Neural cell (in vitro differentiated cells): Measurements from ENCODE around the gene TBX2. TPM values are rescaled to one million over a fixed set of nuclear protein-coding genes. Genes with fewer than 3 reads are reported as not detected.
"Not testable (repeated sequence)": the region's sequence is repeated elsewhere in the genome, so short reads cannot be mapped to it uniquely, and the experiment has no call there.

Source experiments
- H2AFZ ChIP-seq: fragments of 200-600, 300-800 bp; sonication (generic), shearing (Covaris generic); 2 replicates; pipeline ENCODE4 v1.6.0; 2014; ENCODE audit warnings: low read depth, mild to moderate bottlenecking, antibody characterized with exemption, low read length, moderate library complexity
- H3F3A ChIP-seq: fragments of 200-600 bp; shearing (Covaris generic); 2 replicates; pipeline ENCODE4 v1.6.1; 2016; ENCODE audit warnings: mild to moderate bottlenecking, moderate library complexity, mixed read lengths, antibody characterized with exemption, low read length; ENCODE audit not compliant: insufficient read depth, poor library complexity, severe bottlenecking
- H3K27ac ChIP-seq: fragments of 200-600, 300-800 bp; sonication (generic), shearing (Covaris generic); 2 replicates; pipeline ENCODE4 v1.5.1; 2014; ENCODE audit warnings: mild to moderate bottlenecking, low read length, moderate library complexity
- H3K27me3 ChIP-seq: fragments of 300-800, 200-600 bp; sonication (generic), shearing (Covaris generic); 2 replicates; pipeline ENCODE4 v1.6.0; 2014; ENCODE audit warnings: mild to moderate bottlenecking, low read depth, low read length, moderate library complexity; ENCODE audit not compliant: insufficient read depth
- H3K36me3 ChIP-seq: fragments of 300-800, 200-600 bp; sonication (generic), shearing (Covaris generic); 2 replicates; pipeline ENCODE4 v1.5.1; 2014; ENCODE audit warnings: mild to moderate bottlenecking, antibody characterized with exemption, low read length, moderate library complexity; ENCODE audit not compliant: insufficient read depth
- H3K4me2 ChIP-seq: fragments of 300-800, 200-600 bp; sonication (generic), shearing (Covaris generic); 2 replicates; pipeline ENCODE4 v1.6.0; 2014; ENCODE audit warnings: mild to moderate bottlenecking, low read length
- H3K4me3 ChIP-seq: fragments of 300-800, 200-600 bp; sonication (generic), shearing (Covaris generic); 2 replicates; pipeline ENCODE4 v1.5.1; 2014; ENCODE audit warnings: mild to moderate bottlenecking, low read length, moderate library complexity
- H3K79me2 ChIP-seq: fragments of 200-600 bp; shearing (Covaris generic); replicated peaks from 2 replicates; pipeline ENCODE4 v1.6.0; 2014; ENCODE audit warnings: mild to moderate bottlenecking, low read length, moderate library complexity; ENCODE audit not compliant: insufficient read depth
- H3K9ac ChIP-seq: fragments of 300-800, 200-600 bp; sonication (generic), shearing (Covaris generic); 2 replicates; pipeline ENCODE4 v1.6.1; 2016; ENCODE audit warnings: mild to moderate bottlenecking, low read length, mixed read lengths
- H3K9me2 ChIP-seq: fragments of 200-600 bp; shearing (Covaris generic); 2 replicates; pipeline ENCODE4 v1.6.1; 2016; ENCODE audit warnings: mild to moderate bottlenecking, low read length, mixed read lengths; ENCODE audit not compliant: insufficient read depth
- H3K9me3 ChIP-seq: fragments of 200-600, 300-800 bp; sonication (generic), shearing (Covaris generic); 2 replicates; pipeline ENCODE4 v1.6.1; 2016; ENCODE audit warnings: mild to moderate bottlenecking, mixed run types, low read length, moderate library complexity, mixed read lengths
- H4K20me1 ChIP-seq: fragments of 200-600 bp; shearing (Covaris generic); 2 replicates; pipeline ENCODE4 v1.6.1; 2016; ENCODE audit warnings: mild to moderate bottlenecking, mixed run types; ENCODE audit not compliant: insufficient read depth
- CTCF ChIP-seq: fragments of 450-650 bp; IDR thresholded peaks from 2 replicates; pipeline ENCODE4 v1.5.1; 2014; ENCODE audit warnings: antibody characterized with exemption, mild to moderate bottlenecking, moderate library complexity; ENCODE audit not compliant: poor library complexity, severe bottlenecking
- EP300 ChIP-seq: fragments of 450-650 bp; conservative IDR thresholded peaks from 2 replicates; pipeline ENCODE4 v1.6.1; 2014; ENCODE audit warnings: antibody characterized with exemption, mild to moderate bottlenecking, moderate library complexity; ENCODE audit not compliant: poor library complexity, severe bottlenecking
- EZH2 ChIP-seq: fragments of 200-600, 300-800 bp; shearing (Covaris generic), sonication (generic); IDR thresholded peaks from 2 replicates; pipeline ENCODE4 v1.6.1; 2014; ENCODE audit warnings: antibody characterized with exemption, low read length, borderline replicate concordance, mild to moderate bottlenecking; ENCODE audit not compliant: insufficient read depth, poor library complexity, severe bottlenecking
- MXI1 ChIP-seq: fragments of 450-650 bp; conservative IDR thresholded peaks from 2 replicates; pipeline ENCODE4 v1.6.1; 2014; ENCODE audit warnings: antibody characterized with exemption, mild to moderate bottlenecking; ENCODE audit not compliant: poor library complexity, severe bottlenecking
- POLR2AphosphoS5 ChIP-seq: IDR thresholded peaks from 2 replicates; pipeline ENCODE4 v1.6.1; 2012
- RAD21 ChIP-seq: fragments of 450-650 bp; conservative IDR thresholded peaks from 2 replicates; pipeline ENCODE4 v1.6.1; 2014; ENCODE audit warnings: antibody characterized with exemption, mild to moderate bottlenecking, moderate library complexity
- REST ChIP-seq: IDR thresholded peaks from 2 replicates; pipeline ENCODE4 v1.6.1; 2012; ENCODE audit warnings: borderline replicate concordance
- SMC3 ChIP-seq: fragments of 450-650 bp; conservative IDR thresholded peaks from 2 replicates; pipeline ENCODE4 v1.6.1; 2014; ENCODE audit warnings: antibody characterized with exemption, mild to moderate bottlenecking, moderate library complexity; ENCODE audit not compliant: poor library complexity
- TAF1 ChIP-seq: IDR thresholded peaks from 2 replicates; pipeline ENCODE4 v1.6.1; 2012; ENCODE audit warnings: low read depth
- polyA plus RNA-seq: library from polyadenylated mRNA; depleted of rRNA; stranded (reverse); fragments of >200 nt; gene quantifications from 2 replicates; pipeline ENCODE4 v1.2.3, GENCODE V29; 2014

Gene TBX2
- polyA plus RNA-seq, 1 donor from 2014 or later = not detected

- H3F3A ChIP-seq = no peaks in the 10 kb centered on the region
- H2AFZ ChIP-seq = no peak overlapping the region
- H3K27me3 ChIP-seq = no peaks in the 10 kb centered on the region
- no peaks in the 10 kb centered on the region for H4K20me1 ChIP-seq
- no peak overlapping the region for H3K27ac ChIP-seq
- no peak overlapping the region for H3K9ac ChIP-seq
- no peak overlapping the region for H3K4me3 ChIP-seq
- H3K9me3 ChIP-seq = no peaks in the 10 kb centered on the region
- H3K36me3 ChIP-seq = no peaks in the 10 kb centered on the region
- no peaks in the 10 kb centered on the region for H3K79me2 ChIP-seq
- TF ChIP-seq EP300 (no peak), POLR2AphosphoS5 (no peak), MXI1 (no peak), RAD21 (no peak), EZH2 (no peak), TAF1 (no peak), REST (no peak), CTCF (no peak), SMC3 (no peak)
- no peak overlapping the region for H3K4me2 ChIP-seq
- H3K9me2 ChIP-seq = no peaks in the 10 kb centered on the region
Measured at GRCh38 chr17:61353615-61354014, 46.0 kb upstream of the TBX2 start.

- H3K27me3 ChIP-seq = no peaks in the 10 kb centered on the region
- H3K9me2 ChIP-seq = no peaks in the 10 kb centered on the region
- H3K4me3 ChIP-seq = no peak overlapping the region
- no peaks in the 10 kb centered on the region for H3K36me3 ChIP-seq
- no peak for TF ChIP-seq EP300
- no peak overlapping the region for H2AFZ ChIP-seq
- no peaks in the 10 kb centered on the region for H3K79me2 ChIP-seq
- H3K9ac ChIP-seq = no peak overlapping the region
- H4K20me1 ChIP-seq = no peaks in the 10 kb centered on the region
- H3K4me2 ChIP-seq = no peak overlapping the region
- no peak overlapping the region for H3K27ac ChIP-seq
- no peaks in the 10 kb centered on the region for H3K9me3 ChIP-seq
- no peaks in the 10 kb centered on the region for H3F3A ChIP-seq
Measured at GRCh38 chr17:61354895-61355874, 44.5 kb upstream of the TBX2 start.

- H3K4me3 ChIP-seq, H3K36me3 ChIP-seq, H3K9me2 ChIP-seq, H3K27ac ChIP-seq, H3K9ac ChIP-seq, H3K9me3 ChIP-seq, H3K27me3 ChIP-seq, H2AFZ ChIP-seq, H3K4me2 ChIP-seq, H3F3A ChIP-seq, H3K79me2 ChIP-seq, H4K20me1 ChIP-seq: not testable (repeated sequence)
Measured at GRCh38 chr17:61357061-61357460, 42.6 kb upstream of the TBX2 start.

- not testable (repeated sequence) for H3K4me2 ChIP-seq, H3K9me2 ChIP-seq, H3K27me3 ChIP-seq, H4K20me1 ChIP-seq, H3K9me3 ChIP-seq, H3F3A ChIP-seq, H3K9ac ChIP-seq, H3K27ac ChIP-seq, H3K79me2 ChIP-seq, H3K4me3 ChIP-seq, H3K36me3 ChIP-seq, H2AFZ ChIP-seq
Measured at GRCh38 chr17:61359513-61359912, 40.1 kb upstream of the TBX2 start.
